Prostate gland (tissue), 1 donor: ENCODE measurements around the gene TNFRSF11A.

Source experiments
- POLR2A ChIP-seq: fragments of 450-650 bp; IDR thresholded peaks from one replicate; pipeline ENCODE4 v1.6.1; 2016; ENCODE audit warnings: antibody characterized with exemption, mild to moderate bottlenecking
- POLR2AphosphoS5 ChIP-seq: sonication (generic); formaldehyde crosslinking; IDR thresholded peaks from one replicate; pipeline ENCODE4 v1.6.1; 2017; ENCODE audit warnings: antibody characterized with exemption

GRCh38 chr18:62435435-62436031 lies 110.4 kb downstream of the TNFRSF11A start:
- TF ChIP-seq POLR2AphosphoS5 (peak; percentile 10), POLR2A (no peak)
